ENCODE data around the gene OR10J4.

Gene OR10J4

GRCh38 chr1:159431904-159432303 is at the start of gene OR10J4:
OR10J4 (plus strand) TSS chr1:159432204.
- no peak for DNase-seq (ENCODE audit: low read depth, low spot score)
- H3K4me3 ChIP-seq, result no peak within 1 kb of the TSS
- H3K36me3 ChIP-seq (ENCODE audit: insufficient read depth, low read length), result no peaks in the 10 kb centered on the region
- no peak within 1 kb of the TSS for H3K9ac ChIP-seq (ENCODE audit: insufficient read length)
- H3K9me3 ChIP-seq (ENCODE audit: low read depth, low read length), result no peaks in the 10 kb centered on the region
- H3K27ac ChIP-seq, result no peak within 1 kb of the TSS
- TF ChIP-seq FOXP2 (optimal IDR thresholded peaks at IDR 0.05; ENCODE audit: control extremely low read depth, extremely low read length, insufficient read depth), result no peak
- no peak for TF ChIP-seq POLR2AphosphoS5 (IDR thresholded peaks at IDR 0.05; ENCODE audit: borderline replicate concordance, low read depth, low read length)
- TF ChIP-seq EZH2 (IDR thresholded peaks at IDR 0.05), result no peak

GRCh38 chr1:159406821-159407220 is 25.2 kb upstream of the OR10J4 start:
- Histone ChIP-seq H3K4me3 (no peak overlapping the region), H3K36me3 (ENCODE audit: insufficient read depth, low read length) (no peaks in the 10 kb centered on the region), H3K9ac (ENCODE audit: insufficient read length) (no peak overlapping the region), H3K27ac (no peak overlapping the region), H3K9me3 (ENCODE audit: low read depth, low read length) (no peaks in the 10 kb centered on the region)
- no peak for TF ChIP-seq POLR2AphosphoS5 (IDR thresholded peaks at IDR 0.05; ENCODE audit: borderline replicate concordance, low read depth, low read length)
- no peak for TF ChIP-seq EZH2 (IDR thresholded peaks at IDR 0.05)
- no peak for TF ChIP-seq FOXP2 (optimal IDR thresholded peaks at IDR 0.05; ENCODE audit: control extremely low read depth, extremely low read length, insufficient read depth)
- DNase-seq (ENCODE audit: low read depth, low spot score), result no peak

- DNase-seq (ENCODE audit: low read depth, low spot score), result no peak
- no peaks in the 10 kb centered on the region for H3K9me3 ChIP-seq (ENCODE audit: low read depth, low read length)
- no peak for TF ChIP-seq EZH2 (IDR thresholded peaks at IDR 0.05)
- TF ChIP-seq FOXP2 (optimal IDR thresholded peaks at IDR 0.05; ENCODE audit: control extremely low read depth, extremely low read length, insufficient read depth), result no peak
- no peak for TF ChIP-seq POLR2AphosphoS5 (IDR thresholded peaks at IDR 0.05; ENCODE audit: borderline replicate concordance, low read depth, low read length)
Measured at GRCh38 chr1:159408862-159409400, 23.1 kb upstream of the OR10J4 start.

GRCh38 chr1:159421821-159422220 is 10.2 kb upstream of the OR10J4 start:
- Histone ChIP-seq H3K9me3 (ENCODE audit: low read depth, low read length) (no peaks in the 10 kb centered on the region), H3K36me3 (ENCODE audit: insufficient read depth, low read length) (no peaks in the 10 kb centered on the region), H3K9ac (ENCODE audit: insufficient read length) (no peak overlapping the region), H3K27ac (no peak overlapping the region), H3K4me3 (no peak overlapping the region)
- TF ChIP-seq POLR2AphosphoS5 (IDR thresholded peaks at IDR 0.05; ENCODE audit: borderline replicate concordance, low read depth, low read length) (no peak), EZH2 (IDR thresholded peaks at IDR 0.05) (no peak), FOXP2 (optimal IDR thresholded peaks at IDR 0.05; ENCODE audit: control extremely low read depth, extremely low read length, insufficient read depth) (no peak)
- no peak for DNase-seq (ENCODE audit: low read depth, low spot score)

More at GRCh38 chr1:159408862-159409400, 23.1 kb upstream of the OR10J4 start:
- H3K4me3 ChIP-seq, result no peak overlapping the region
- H3K36me3 ChIP-seq (ENCODE audit: insufficient read depth, low read length), result no peaks in the 10 kb centered on the region
- H3K9ac ChIP-seq (ENCODE audit: insufficient read length), result no peak overlapping the region
- no peak overlapping the region for H3K27ac ChIP-seq

GRCh38 chr1:159428536-159428935 is 3.5 kb upstream of the OR10J4 start:
- no peak for TF ChIP-seq POLR2AphosphoS5 (IDR thresholded peaks at IDR 0.05; ENCODE audit: borderline replicate concordance, low read depth, low read length)
- no peak for TF ChIP-seq EZH2 (IDR thresholded peaks at IDR 0.05)
- no peak for TF ChIP-seq FOXP2 (optimal IDR thresholded peaks at IDR 0.05; ENCODE audit: control extremely low read depth, extremely low read length, insufficient read depth)
- H3K9ac ChIP-seq (ENCODE audit: insufficient read length), result no peak overlapping the region
- no peaks in the 10 kb centered on the region for H3K36me3 ChIP-seq (ENCODE audit: insufficient read depth, low read length)
- no peaks in the 10 kb centered on the region for H3K9me3 ChIP-seq (ENCODE audit: low read depth, low read length)
- DNase-seq (ENCODE audit: low read depth, low spot score), result no peak
- H3K4me3 ChIP-seq, result no peak overlapping the region
- no peak overlapping the region for H3K27ac ChIP-seq

- TF ChIP-seq POLR2AphosphoS5 (IDR thresholded peaks at IDR 0.05; ENCODE audit: borderline replicate concordance, low read depth, low read length), result no peak
- no peak for TF ChIP-seq EZH2 (IDR thresholded peaks at IDR 0.05)
- TF ChIP-seq FOXP2 (optimal IDR thresholded peaks at IDR 0.05; ENCODE audit: control extremely low read depth, extremely low read length, insufficient read depth), result no peak
- Histone ChIP-seq H3K9ac (ENCODE audit: insufficient read length) (no peak overlapping the region), H3K4me3 (no peak overlapping the region), H3K27ac (no peak overlapping the region), H3K36me3 (ENCODE audit: insufficient read depth, low read length) (no peaks in the 10 kb centered on the region), H3K9me3 (ENCODE audit: low read depth, low read length) (no peaks in the 10 kb centered on the region)
- no peak for DNase-seq (ENCODE audit: low read depth, low spot score)
Measured at GRCh38 chr1:159429074-159429861, 2.7 kb upstream of the OR10J4 start.

GRCh38 chr1:159430985-159431384 is 1.0 kb upstream of the OR10J4 start:
- no peaks in the 10 kb centered on the region for H3K9me3 ChIP-seq (ENCODE audit: low read depth, low read length)
- no peak overlapping the region for H3K4me3 ChIP-seq
- no peak overlapping the region for H3K27ac ChIP-seq
- no peaks in the 10 kb centered on the region for H3K36me3 ChIP-seq (ENCODE audit: insufficient read depth, low read length)
- TF ChIP-seq FOXP2 (optimal IDR thresholded peaks at IDR 0.05; ENCODE audit: control extremely low read depth, extremely low read length, insufficient read depth) (no peak), EZH2 (IDR thresholded peaks at IDR 0.05) (no peak), POLR2AphosphoS5 (IDR thresholded peaks at IDR 0.05; ENCODE audit: borderline replicate concordance, low read depth, low read length) (no peak)
- H3K9ac ChIP-seq (ENCODE audit: insufficient read length), result no peak overlapping the region
- DNase-seq (ENCODE audit: low read depth, low spot score), result no peak

- no peaks in the 10 kb centered on the region for H3K9me3 ChIP-seq (ENCODE audit: low read depth, low read length)
- H3K27ac ChIP-seq, result no peak overlapping the region
- H3K4me3 ChIP-seq, result no peak overlapping the region
- no peak for TF ChIP-seq EZH2 (IDR thresholded peaks at IDR 0.05)
- H3K9ac ChIP-seq (ENCODE audit: insufficient read length), result no peak overlapping the region
- DNase-seq (ENCODE audit: low read depth, low spot score), result no peak
- H3K36me3 ChIP-seq (ENCODE audit: insufficient read depth, low read length), result no peaks in the 10 kb centered on the region
Measured at GRCh38 chr1:159436469-159436868, 4.5 kb downstream of the OR10J4 start.
